Adrenal gland (tissue), 12 donors: ENCODE results near the gene ZCCHC10. TPM values are rescaled to one million over a fixed set of nuclear protein-coding genes. Genes with fewer than 3 reads are reported as not detected.

Experiments used
- DNase-seq, 7 donors: peaks; one replicate each; pipeline ENCODE4 v3.0.0-alpha.2; 2019 to 2020
- H3K27ac ChIP-seq, 5 donors: fragments of 200-600 bp; sonication (generic) in 4 of 5; 1 replicate in 3 of 5; 2 replicates in 2 of 5; pipeline versions ENCODE4 v1.5.1 to v1.8.0; 2016 to 2020; ENCODE audit warnings: mild to moderate bottlenecking in 1 of 5
- H3K27me3 ChIP-seq: fragments of 200-600 bp; 2 replicates; pipeline ENCODE4 v1.8.0; 2021
- H3K36me3 ChIP-seq, 2 donors: fragments of 200-600 bp; replicated peaks in 1 of 2; 1 replicate in 1 of 2; 2 replicates in 1 of 2; pipeline versions ENCODE4 v1.5.1 to v1.8.0; 2018 to 2022
- H3K4me1 ChIP-seq, 2 donors: fragments of 200-600 bp; replicated peaks in 1 of 2; 1 replicate in 1 of 2; 2 replicates in 1 of 2; pipeline versions ENCODE4 v1.5.1 to v1.8.0; 2018 to 2021
- H3K4me3 ChIP-seq, 4 donors: fragments of 200-600 bp; sonication (generic) in 3 of 4; one replicate each; pipeline ENCODE4 v1.5.1; 2016 to 2018
- H3K9me3 ChIP-seq, 3 donors: fragments of 200-600 bp; sonication (generic) in 1 of 3; replicated peaks in 1 of 3; 1 replicate in 2 of 3; 2 replicates in 1 of 3; pipeline versions ENCODE4 v1.5.1 to v1.8.0; 2016 to 2021
- POLR2A ChIP-seq, 2 donors: fragments of 450-650 bp; IDR thresholded peaks; one replicate each; pipeline ENCODE4 v1.6.1; 2017; ENCODE audit warnings: antibody characterized with exemption in 2 of 2, mild to moderate bottlenecking in 2 of 2, moderate library complexity in 1 of 2
- WGBS, 4 donors: extraction: QIAGEN DNeasy Blood & Tissue Kit in 2 of 4; methylation state at CpG; one replicate each; pipeline versions ENCODE4 v1.1.5 to v1.1.7; 2013 to 2017; 5-methylcytosine and 5-hydroxymethylcytosine counted together
- intact Hi-C, 2 donors: fragments of 100-400 bp; cut with DNase I; formaldehyde crosslinking; loops; one replicate each; pipeline versions ENCODE4 v1.14.1 to v1.15.0; 2022 to 2023
- polyA plus RNA-seq, 3 donors: library from polyadenylated mRNA; stranded (reverse); fragments of 200-250 nt in 2 of 3; fragments of 350-450 nt in 1 of 3; fragmentation: Illumina TruSeq in 1 of 3; extraction: RNeasy Lipid Tissue Mini Kit (QIAGEN cat#74804) in 1 of 3; gene quantifications; one replicate each; pipeline ENCODE4 v1.2.3, GENCODE V29; 2013 to 2014
- total RNA-seq, 9 donors: library from RNA; depleted of rRNA in 4 of 9; stranded (reverse); fragments of >200 nt in 4 of 9; fragments of 120-200 nt in 1 of 9; fragmentation: NEBNext Ultra II Directional in 1 of 9; extraction: Animal tissue kit (Norgen Biotek cat#: 25700) in 1 of 9; gene quantifications; one replicate each; pipeline versions ENCODE4 v1.1.0 to v1.2.4, GENCODE V29; 2013 to 2023
- TF ChIP-seq, protein P1 (sequence below), 6 experiments: fragments of 450-650 bp in 4 of 6; fragments of 200-600 bp in 2 of 6; sonication (generic) in 1 of 6; IDR thresholded peaks; 1 replicate in 5 of 6; 2 replicates in 1 of 6; pipeline versions ENCODE4 v1.5.1 to v1.8.0; 2016 to 2021; ENCODE audit warnings: antibody characterized with exemption in 6 of 6, mild to moderate bottlenecking in 2 of 6, moderate library complexity in 1 of 6
- donor health status: healthy with polysubstance abuse.
- donor health status: Bipolar disorder and iron deficiency.
- donor health status: DM: yes; HTN: yes; CAD: no.
- donor health status: DM: no; HTN: no; CAD: no.
- donor health status: DM: no; HTN: no; CAD: no.
- donor health status: DM: yes; HTN: yes; CAD: no.

The ZCCHC10 gene
- total and polyA plus RNA-seq, 12 donors = 8.3 to 39.3 (median 18.2) TPM

DNA sequence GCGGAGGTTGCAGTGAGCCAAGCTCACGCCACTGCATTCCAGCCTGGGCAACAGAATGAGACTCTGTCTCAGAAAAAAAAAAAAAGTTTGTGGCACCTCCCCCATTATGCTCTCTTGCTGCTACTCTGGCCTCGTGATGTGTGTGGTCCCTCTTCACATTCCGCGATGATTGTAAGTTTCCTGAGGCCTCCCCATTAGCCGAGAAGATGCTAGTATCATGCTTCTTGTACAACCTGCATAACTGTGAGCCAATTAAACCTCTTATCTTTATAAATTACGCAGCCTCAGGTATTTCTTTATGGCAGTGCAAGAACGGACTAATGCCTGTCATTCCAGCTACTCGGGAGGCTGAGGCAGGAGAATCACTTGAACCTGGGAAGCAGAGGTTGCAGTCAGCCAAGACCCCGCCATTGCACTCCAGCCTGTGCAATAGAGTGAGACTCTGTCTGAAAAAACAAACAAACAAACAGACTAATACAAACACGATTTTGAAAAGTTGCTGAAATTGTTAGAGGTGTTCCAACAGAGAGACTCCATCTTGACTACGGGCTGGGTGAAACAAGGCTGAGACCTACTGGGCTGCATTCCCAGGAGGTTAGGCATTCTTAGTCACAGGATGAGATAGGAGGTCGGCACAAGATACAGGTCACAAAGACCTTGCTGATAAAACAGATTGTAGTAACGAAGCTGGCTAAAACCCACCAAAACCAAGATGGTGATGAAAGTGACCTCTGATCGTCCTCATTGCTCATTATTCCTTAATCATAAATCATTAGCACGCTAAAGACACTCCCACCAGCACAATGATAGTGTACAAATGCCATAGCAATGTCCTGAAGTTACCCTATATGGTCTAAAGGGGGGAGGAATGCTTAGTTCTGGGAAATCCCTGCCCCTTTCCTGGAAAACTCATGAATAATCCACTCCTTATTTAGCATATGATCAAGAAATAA is 54.6 kb downstream of the ZCCHC10 start:
- Histone ChIP-seq H3K4me1 (no peaks in the 10 kb centered on the region), H3K36me3 (no peaks in the 10 kb centered on the region), H3K9me3 (no peaks in the 10 kb centered on the region), H3K27ac (peak overlapping the region in 3 of 5 donors; percentile 3 to 78 (median 58)), H3K4me3 (no peak overlapping the region), H3K27me3 (no peaks in the 10 kb centered on the region)
- TF ChIP-seq POLR2A (IDR thresholded peaks at IDR 0.05) = no peak
- TF ChIP-seq, protein P1, sequence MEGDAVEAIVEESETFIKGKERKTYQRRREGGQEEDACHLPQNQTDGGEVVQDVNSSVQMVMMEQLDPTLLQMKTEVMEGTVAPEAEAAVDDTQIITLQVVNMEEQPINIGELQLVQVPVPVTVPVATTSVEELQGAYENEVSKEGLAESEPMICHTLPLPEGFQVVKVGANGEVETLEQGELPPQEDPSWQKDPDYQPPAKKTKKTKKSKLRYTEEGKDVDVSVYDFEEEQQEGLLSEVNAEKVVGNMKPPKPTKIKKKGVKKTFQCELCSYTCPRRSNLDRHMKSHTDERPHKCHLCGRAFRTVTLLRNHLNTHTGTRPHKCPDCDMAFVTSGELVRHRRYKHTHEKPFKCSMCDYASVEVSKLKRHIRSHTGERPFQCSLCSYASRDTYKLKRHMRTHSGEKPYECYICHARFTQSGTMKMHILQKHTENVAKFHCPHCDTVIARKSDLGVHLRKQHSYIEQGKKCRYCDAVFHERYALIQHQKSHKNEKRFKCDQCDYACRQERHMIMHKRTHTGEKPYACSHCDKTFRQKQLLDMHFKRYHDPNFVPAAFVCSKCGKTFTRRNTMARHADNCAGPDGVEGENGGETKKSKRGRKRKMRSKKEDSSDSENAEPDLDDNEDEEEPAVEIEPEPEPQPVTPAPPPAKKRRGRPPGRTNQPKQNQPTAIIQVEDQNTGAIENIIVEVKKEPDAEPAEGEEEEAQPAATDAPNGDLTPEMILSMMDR (IDR thresholded peaks at IDR 0.05) = no peak
- intact Hi-C loops = loop anchor here in 1 of 2 donors (10.0 kb wide), 1 partner anchor 53 kb away; the partner anchor contains the start of gene ZCCHC10
- peak; percentile 57 to 88 (median 69) for DNase-seq
- WGBS, 4 donors = 62 to 71% (median 66%) methylated on average over 14 to 16 of the region's 16 CpGs

DNA sequence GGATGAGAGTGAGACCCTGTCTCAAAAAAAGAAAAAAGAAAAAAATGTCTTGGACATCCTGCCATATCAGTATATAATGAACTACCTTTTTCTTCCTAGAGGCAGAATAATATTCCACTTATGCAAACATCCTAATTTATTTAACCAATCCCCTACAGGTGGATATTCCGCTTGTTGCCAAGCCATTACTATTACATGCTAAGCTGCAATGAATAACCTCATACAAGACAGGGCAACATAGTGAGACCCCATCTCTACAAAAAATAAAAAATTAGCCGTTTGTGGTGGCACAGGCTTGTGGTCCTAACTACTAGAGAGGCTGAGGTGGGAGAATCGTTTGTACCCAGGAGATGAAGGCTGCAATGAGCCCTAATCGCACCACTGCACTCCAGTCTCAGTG is 61.2 kb downstream of the ZCCHC10 start:
- Histone ChIP-seq H3K4me1 (peaks cover 17 to 19% of the 10 kb centered on the region in 2 donors), H3K4me3 (no peak overlapping the region), H3K36me3 (no peaks in the 10 kb centered on the region), H3K9me3 (no peaks in the 10 kb centered on the region), H3K27me3 (no peaks in the 10 kb centered on the region), H3K27ac (no peak overlapping the region)
- TF ChIP-seq, protein P1 (IDR thresholded peaks at IDR 0.05) = no peak
- TF ChIP-seq POLR2A (IDR thresholded peaks at IDR 0.05) = no peak
- 90 to 97% (median 93%) methylated on average over 4 of the region's 4 CpGs for WGBS, 4 donors
- no peak for DNase-seq
- intact Hi-C loops = loop anchor here (10.0 kb wide), 1 partner anchor 90 kb away; the partner anchor contains the start of gene HSPA4 (in 2 of the 2)

DNA sequence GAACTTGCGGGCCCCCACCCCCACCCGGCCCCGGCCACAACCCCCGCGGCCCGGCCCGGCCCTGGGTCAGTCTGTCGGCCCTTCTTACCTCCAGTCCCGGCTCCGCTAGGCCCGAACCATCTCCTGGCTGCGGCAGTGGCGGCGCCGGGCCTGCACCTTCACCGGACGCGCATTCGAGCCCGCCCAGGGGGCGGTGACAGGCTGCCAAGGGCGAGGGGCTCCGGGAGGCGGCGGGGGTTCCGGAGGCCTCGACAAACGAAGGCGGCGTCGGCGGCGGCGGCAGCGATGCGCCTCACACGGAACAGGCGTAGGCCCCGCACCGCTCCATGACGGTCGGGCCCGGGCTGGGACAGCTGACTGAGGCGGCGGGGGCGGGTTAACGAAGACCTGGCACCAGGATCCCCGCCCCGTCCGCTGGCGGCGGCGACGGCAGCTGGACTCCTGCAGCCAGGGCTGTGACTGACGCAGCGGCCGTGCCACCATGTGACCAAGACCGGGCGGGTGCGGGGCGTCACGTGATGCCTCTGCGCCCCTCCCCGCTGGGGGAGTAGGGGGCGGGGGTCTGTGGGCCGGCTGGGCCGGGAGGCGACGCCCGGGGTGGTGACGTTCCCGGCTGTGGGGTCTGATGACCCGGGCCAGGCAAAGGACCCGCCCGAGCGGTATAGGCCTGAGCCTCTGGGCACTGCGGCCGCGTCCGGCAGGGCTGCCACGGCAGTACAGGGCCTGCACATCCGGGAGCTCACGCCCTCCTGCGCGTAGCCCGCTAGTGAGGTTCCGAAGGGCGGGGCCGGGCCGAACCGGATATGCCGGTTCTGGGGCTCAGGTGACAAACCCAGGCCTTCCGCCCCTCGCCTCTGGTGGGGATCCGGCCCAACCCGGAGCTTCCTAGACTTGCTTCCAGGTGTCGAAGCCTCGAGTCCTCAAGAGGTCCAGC is 62.9 kb downstream of the ZCCHC10 start, which contains the start of gene AFF4:
Gene AFF4, minus strand, starts transcription at position 464 of the 934 bp plus-strand sequence. CDS start 26,445 bp downstream, outside the sequence.
- intact Hi-C loops = loop anchor here (10.0 kb wide), 1 partner anchor 91 kb away; the partner anchor contains the start of gene HSPA4 (in 2 of the 2)
- no peaks in the 10 kb centered on the region for H3K27me3 ChIP-seq
- peaks cover 19 to 28% of the 10 kb centered on the region in 2 donors for H3K4me1 ChIP-seq
- peak within 1 kb of the TSS; percentile 90 to 100 (median 100) for H3K27ac ChIP-seq
- no peaks in the 10 kb centered on the region for H3K9me3 ChIP-seq
- TF ChIP-seq, protein P1 (IDR thresholded peaks at IDR 0.05) = peak in 2 of 6 experiments; percentile 5
- TF ChIP-seq POLR2A (IDR thresholded peaks at IDR 0.05) = peak; percentile 98 to 100
- DNase-seq = peak; percentile 97 to 99 (median 98)
- no peaks in the 10 kb centered on the region for H3K36me3 ChIP-seq
- 0 to 1% (median 1%) methylated on average over 24 to 98 of the region's 98 CpGs for WGBS, 4 donors
- H3K4me3 ChIP-seq = peak within 1 kb of the TSS; percentile 81 to 96 (median 94)
